GM19035 (cell line): ENCODE measurements around the gene SSBP4.

Source experiments
- ATAC-seq: cut with Tn5 transposase; IDR thresholded peaks from one replicate; pipeline ENCODE4 v1.9.1; 2021; ENCODE audit not compliant: unreplicated experiment

SSBP4 gene

DNA sequence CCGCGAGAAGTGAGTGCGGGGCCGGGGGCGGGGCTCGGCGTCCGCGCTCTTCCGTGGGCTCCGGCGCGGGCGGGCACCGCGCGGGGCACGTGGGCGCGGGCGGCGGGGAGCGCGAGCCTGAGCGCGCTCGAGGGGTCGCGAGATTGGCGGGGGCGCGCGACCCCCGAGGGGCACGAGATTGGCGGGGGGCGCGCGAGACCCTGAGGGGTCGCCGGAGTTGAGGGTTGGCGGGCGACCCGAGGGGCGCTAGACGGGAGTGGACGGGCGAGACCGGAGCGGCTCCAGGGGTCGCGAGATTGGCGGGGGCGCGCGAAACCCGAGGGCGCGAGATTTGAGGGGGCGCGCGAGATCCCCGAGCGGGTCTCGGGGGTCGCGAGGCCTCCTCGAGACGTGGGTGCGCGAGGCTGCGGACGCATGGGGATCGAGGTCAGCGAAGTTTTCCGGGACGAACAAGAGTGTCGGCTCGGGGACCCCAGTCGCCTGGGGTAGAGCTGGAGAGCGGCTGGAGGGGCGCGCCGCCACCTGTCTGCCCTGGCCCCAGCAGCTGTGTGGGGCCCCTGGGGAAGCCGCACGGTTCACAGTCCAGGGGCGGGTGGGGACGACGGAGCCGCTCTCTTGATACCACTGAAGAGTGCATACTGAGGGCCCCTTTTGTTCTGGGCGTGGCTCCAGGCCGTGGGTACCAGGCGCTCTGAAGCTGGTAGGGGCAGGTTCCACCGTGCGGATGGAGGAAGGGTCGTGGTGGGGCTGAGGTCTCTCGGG lies 682 bp downstream of the SSBP4 start:
- ATAC-seq = peak; percentile 8

- ATAC-seq = no peak
These were observed 1.7 kb downstream of the SSBP4 start for GRCh38 chr19:18420930-18421329.

GRCh38 chr19:18421371-18421959 lies 2.3 kb downstream of the SSBP4 start:
- ATAC-seq = no peak

GRCh38 chr19:18422530-18423191 lies 3.5 kb downstream of the SSBP4 start:
- no peak for ATAC-seq

GRCh38 chr19:18423258-18424020 lies 4.2 kb downstream of the SSBP4 start:
- no peak for ATAC-seq

DNA sequence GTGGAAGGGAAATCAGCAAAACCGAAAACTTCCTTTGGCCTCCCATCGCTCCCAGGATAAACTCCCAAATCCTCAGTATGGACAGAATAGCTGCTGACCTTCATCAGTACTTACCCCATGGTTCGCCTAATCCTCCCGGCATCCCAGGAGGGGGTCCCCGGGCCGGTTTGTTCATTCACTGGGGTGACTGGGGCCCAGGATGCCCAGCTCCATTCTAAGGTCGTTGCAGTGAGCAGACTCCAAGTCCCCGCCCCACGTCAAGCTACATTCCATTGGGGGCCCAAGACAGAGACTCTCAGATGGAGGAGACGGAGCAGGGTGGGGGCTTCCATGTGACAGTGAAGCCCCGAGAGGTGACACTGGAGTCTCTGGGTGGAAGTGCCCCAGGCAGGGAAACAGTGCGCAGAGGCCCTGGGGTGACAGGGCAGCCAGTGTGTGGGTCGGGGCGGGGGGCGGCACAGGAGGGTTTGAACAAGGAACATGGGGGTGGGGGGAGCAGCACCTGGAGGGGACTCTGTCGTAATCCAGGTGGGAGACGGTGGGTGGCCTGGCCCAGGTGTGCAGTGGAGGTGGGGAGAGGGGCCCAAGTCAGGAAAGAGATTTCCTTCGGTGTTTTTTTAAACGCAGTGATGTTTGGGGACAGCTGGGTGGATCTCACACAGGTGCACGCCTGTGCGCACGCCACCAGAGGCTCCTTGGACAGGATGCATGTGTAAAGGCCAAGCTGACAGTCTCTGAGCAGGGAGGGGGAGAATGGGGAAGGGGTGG lies 5.1 kb downstream of the SSBP4 start:
- no peak for ATAC-seq

DNA sequence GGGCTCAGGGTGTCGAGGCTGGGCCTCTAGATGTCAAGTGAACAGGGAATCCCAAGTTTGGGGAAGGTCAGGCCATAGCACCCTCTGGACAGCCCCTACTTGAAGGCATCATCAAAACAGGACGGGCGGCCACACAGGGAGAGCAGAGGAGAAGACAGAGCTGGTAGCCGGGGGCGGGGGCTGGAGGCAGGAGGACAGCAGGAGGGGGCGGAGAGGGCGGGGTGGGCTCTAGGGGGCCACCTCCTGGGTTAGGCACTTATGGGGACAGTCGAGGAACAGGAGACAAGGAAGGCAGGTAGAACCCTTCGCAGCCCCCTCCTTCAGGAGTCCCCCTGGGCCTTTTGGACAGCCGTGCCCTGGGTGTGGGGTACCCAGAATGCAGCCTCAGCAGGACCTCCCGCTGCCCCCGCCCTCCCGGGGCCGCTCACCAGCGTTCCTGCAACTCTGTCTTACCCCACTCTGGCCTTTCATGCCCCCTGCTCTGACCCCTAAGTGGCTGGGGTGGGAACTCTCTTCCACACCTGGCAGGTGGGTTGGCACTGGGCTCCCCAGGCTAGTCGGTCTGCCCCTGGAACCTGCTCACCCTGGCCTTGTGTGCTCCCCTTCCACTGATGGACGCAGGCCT lies 5.8 kb downstream of the SSBP4 start:
- no peak for ATAC-seq

GRCh38 chr19:18425515-18426415 lies 6.6 kb downstream of the SSBP4 start:
- no peak for ATAC-seq

DNA sequence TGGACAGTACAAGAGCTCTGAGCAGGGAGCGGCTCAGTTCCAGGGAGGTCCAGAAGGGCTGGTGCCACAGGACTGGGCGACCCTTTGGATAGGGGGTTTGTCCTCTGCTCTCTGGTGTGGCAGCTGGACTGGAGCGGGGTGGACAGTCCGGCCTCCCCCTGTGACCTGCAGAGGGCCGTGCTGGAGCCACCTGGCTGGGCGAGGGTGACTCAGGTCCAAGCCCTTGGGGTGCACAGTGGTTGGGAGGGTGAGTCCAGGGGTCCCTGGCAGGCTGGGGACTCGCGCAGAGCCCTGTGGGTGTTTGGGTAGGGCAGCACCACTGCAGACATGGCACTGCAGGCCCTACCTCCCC lies 7.2 kb downstream of the SSBP4 start:
- no peak for ATAC-seq

- ATAC-seq = no peak
These were observed 8.0 kb downstream of the SSBP4 start for GRCh38 chr19:18427080-18427742.

DNA sequence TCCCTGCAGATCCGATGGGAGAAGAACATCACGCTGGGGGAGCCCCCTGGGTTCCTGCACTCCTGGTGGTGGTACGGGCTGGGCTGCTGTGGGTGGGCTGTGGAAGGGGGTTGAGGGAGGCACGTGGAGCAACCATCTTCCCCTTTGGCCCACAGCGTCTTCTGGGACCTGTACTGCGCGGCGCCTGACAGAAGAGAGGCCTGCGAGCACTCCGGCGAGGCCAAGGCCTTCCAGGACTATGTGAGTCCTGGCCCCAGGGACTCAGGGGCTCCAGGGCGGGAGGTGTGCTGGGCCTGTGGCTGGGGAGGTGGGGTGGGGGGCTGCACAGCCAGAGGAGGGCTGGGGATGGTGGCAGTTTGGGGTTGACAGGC lies 8.5 kb downstream of the SSBP4 start:
- no peak for ATAC-seq

GRCh38 chr19:18428173-18428786 lies 9.1 kb downstream of the SSBP4 start:
- ATAC-seq = no peak

- ATAC-seq = peak; percentile 63
These were observed 9.8 kb downstream of the SSBP4 start for GRCh38 chr19:18428787-18429674.

DNA sequence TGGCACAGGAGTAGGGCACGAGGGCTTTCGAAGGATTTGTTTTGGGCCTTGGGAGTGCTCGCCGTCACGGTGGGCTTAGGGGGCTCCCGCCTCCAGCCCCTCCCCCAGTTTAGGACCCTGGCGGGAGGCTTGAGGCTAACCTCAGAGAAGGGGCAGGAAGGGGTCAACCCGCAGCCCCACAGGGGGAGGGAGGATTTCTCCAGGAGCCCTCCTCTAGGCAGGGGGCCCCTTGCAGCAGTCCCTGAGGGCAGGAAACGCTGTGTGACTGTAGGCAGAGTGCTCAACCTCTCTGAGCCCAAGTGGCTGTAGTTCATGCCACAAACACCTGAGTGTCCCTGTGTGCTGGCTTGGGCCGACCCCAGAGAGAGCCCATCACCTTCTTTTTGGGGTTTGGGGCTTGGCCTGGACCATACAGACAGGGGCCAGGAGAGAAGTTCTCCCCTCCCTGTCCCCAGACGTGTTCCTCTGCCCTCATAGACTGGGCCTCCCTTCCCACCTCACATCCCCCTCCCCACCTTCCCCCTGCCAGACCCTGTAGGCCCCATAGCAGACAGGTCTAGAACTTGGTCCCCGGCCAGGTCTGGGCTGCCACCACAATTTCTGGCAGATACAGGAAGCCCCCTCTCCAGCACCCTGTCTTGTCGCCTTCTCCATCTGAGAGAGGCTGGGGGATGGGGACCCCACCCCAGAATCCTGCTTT lies 10.7 kb downstream of the SSBP4 start:
- ATAC-seq = no peak

DNA sequence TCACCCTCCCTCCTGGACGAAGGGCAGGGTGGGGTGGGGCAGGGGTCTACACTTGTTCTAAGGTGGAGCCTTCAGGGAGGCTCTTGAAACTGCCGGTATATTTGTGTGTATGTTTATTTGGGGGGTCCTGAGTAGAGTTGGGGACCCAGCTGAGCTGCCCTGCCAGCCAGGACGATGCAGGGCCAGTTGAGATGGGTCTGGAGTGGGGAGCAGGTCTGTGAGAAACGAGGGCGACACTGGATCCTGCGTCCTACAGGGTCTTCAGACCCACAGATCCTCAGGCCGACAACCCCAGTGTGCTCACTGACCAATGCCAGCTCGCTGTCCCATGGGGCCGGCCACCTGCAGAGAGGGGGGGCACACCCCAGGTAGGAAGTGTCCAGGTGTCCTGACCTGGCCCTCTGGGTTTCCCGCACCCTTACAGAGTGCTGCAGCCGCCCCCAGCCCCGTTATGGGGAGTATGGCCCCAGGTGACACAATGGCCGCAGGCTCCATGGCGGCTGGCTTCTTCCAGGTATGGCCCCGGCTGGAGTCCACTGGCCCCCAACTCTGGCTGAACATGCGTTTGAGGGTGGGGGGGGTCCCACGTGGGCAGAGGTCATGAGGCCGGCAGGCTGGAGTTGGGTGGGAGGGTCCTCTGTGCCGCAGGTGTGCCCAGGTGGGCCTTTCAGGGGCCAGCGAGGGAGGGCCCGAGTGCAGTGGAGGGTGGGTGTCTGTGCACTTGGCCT lies 11.4 kb downstream of the SSBP4 start:
- ATAC-seq = no peak
